HepG2 (cell line): ENCODE measurements around the gene MAGIX. TPM values are rescaled to one million over a fixed set of nuclear protein-coding genes. Genes with fewer than 3 reads are reported as not detected.
A peak's percentile ranks its signal among the peaks of the same experiment; 100 is the strongest.

Experiments
- ATF2 ChIP-seq: sonication (generic); formaldehyde crosslinking; IDR thresholded peaks from 2 replicates; pipeline ENCODE4 v1.4.0; 2020; ENCODE audit warnings: missing genetic modification reagents
- EHMT2 ChIP-seq: fragments of 200-600 bp; sonication (generic); IDR thresholded peaks from 2 replicates; pipeline ENCODE4 v1.7.0; 2017; ENCODE audit warnings: antibody characterized with exemption, low read depth, low read length, borderline replicate concordance
- FOXA3 ChIP-seq: IDR thresholded peaks from 2 replicates; pipeline ENCODE4 v1.6.1; 2016; ENCODE audit warnings: missing genetic modification reagents, missing compliant biosample characterization
- GABPB1 ChIP-seq: IDR thresholded peaks from 2 replicates; pipeline ENCODE4 v1.6.1; 2016; ENCODE audit warnings: mild to moderate bottlenecking, missing genetic modification reagents, moderate library complexity, missing compliant biosample characterization
- KAT8 ChIP-seq: IDR thresholded peaks from 2 replicates; pipeline ENCODE4 v1.6.1; 2016; ENCODE audit warnings: missing genetic modification reagents, missing compliant biosample characterization
- MYC ChIP-seq: sonication (generic); formaldehyde crosslinking; IDR thresholded peaks from 2 replicates; pipeline ENCODE4 v1.9.0; 2021; ENCODE audit warnings: missing genetic modification reagents, borderline replicate concordance
- NFYB ChIP-seq: sonication (generic); formaldehyde crosslinking; IDR thresholded peaks from 2 replicates; pipeline ENCODE4 v1.4.0; 2020; ENCODE audit warnings: missing genetic modification reagents
- TP53 ChIP-seq: sonication (generic); formaldehyde crosslinking; conservative IDR thresholded peaks from 2 replicates; pipeline ENCODE4 v1.4.0; 2020; ENCODE audit warnings: missing genetic modification reagents
- ZBTB4 ChIP-seq: sonication (generic); formaldehyde crosslinking; IDR thresholded peaks from 2 replicates; pipeline ENCODE4 v1.4.0; 2020; ENCODE audit warnings: missing genetic modification reagents, mild to moderate bottlenecking, borderline replicate concordance
- ZFX ChIP-seq: sonication (generic); formaldehyde crosslinking; IDR thresholded peaks from 2 replicates; pipeline ENCODE4 v1.4.0; 2020; ENCODE audit warnings: mild to moderate bottlenecking, low read depth, missing genetic modification reagents, moderate library complexity
- ZMYM4 ChIP-seq: sonication (generic); formaldehyde crosslinking; IDR thresholded peaks from 2 replicates; pipeline ENCODE4 v1.8.1; 2023; ENCODE audit warnings: mild to moderate bottlenecking, missing genetic modification reagents
- ZNF17 ChIP-seq: sonication (generic); formaldehyde crosslinking; IDR thresholded peaks from 2 replicates; pipeline ENCODE4 v1.5.0; 2020; ENCODE audit warnings: mild to moderate bottlenecking, missing genetic modification reagents
- ZNF292 ChIP-seq: sonication (generic); formaldehyde crosslinking; IDR thresholded peaks from 2 replicates; pipeline ENCODE4 v1.8.1; 2022; ENCODE audit warnings: mild to moderate bottlenecking, low read depth, missing genetic modification reagents, borderline replicate concordance
- ZNF343 ChIP-seq: sonication (generic); formaldehyde crosslinking; IDR thresholded peaks from 2 replicates; pipeline ENCODE4 v1.4.0; 2020; ENCODE audit warnings: mild to moderate bottlenecking, missing genetic modification reagents
- ZNF367 ChIP-seq: sonication (generic); formaldehyde crosslinking; IDR thresholded peaks from 2 replicates; pipeline ENCODE4 v1.4.0; 2020; ENCODE audit warnings: missing genetic modification reagents, borderline replicate concordance
- ZNF430 ChIP-seq: sonication (generic); formaldehyde crosslinking; IDR thresholded peaks from 2 replicates; pipeline ENCODE4 v1.9.0; 2021; ENCODE audit warnings: mild to moderate bottlenecking, missing genetic modification reagents
- ZNF564 ChIP-seq: sonication (generic); formaldehyde crosslinking; IDR thresholded peaks from 2 replicates; pipeline ENCODE4 v1.8.1; 2023; ENCODE audit warnings: mild to moderate bottlenecking, missing genetic modification reagents
- polyA plus RNA-seq, 8 experiments: library from polyadenylated mRNA; depleted of rRNA in 3 of 8; stranded (reverse) in 7 of 8; unstranded in 1 of 8; fragments of >200 nt; fragmentation: Illumina TruSeq in 4 of 8; extraction: Trizol in 4 of 8; gene quantifications; 2 replicates each; pipeline versions ENCODE4 v1.2.1 to v1.2.3, GENCODE V29; 2011 to 2016; ENCODE audit warnings: low read depth in 4 of 8, missing spikeins in 1 of 8, mixed read lengths in 1 of 8; ENCODE audit not compliant: insufficient read depth in 1 of 8
- total RNA-seq, 5 experiments: library from RNA; depleted of rRNA; stranded (reverse); fragments of >200 nt; fragmentation: Illumina TruSeq; extraction: Trizol; gene quantifications; 2 replicates each; pipeline ENCODE4 v1.2.3, GENCODE V29; 2016; ENCODE audit warnings: low read depth in 1 of 5
- TF ChIP-seq, protein P1 (sequence below): sonication (generic); formaldehyde crosslinking; IDR thresholded peaks from 2 replicates; pipeline ENCODE4 v1.8.1; 2022; ENCODE audit warnings: low read depth, mild to moderate bottlenecking, missing genetic modification reagents
- TF ChIP-seq, protein P2 (sequence below): IDR thresholded peaks from 2 replicates; pipeline ENCODE4 v1.6.1; 2018; ENCODE audit warnings: missing genetic modification reagents, mild to moderate bottlenecking, missing compliant biosample characterization
- TF ChIP-seq, protein P3 (sequence below): IDR thresholded peaks from 2 replicates; pipeline ENCODE4 v1.6.1; 2018; ENCODE audit warnings: missing genetic modification reagents

MAGIX gene
- total and polyA plus RNA-seq, 2 of the 13 experiments (the other 11 are each of a cell fraction or from before 2014, with no cell fraction given) = 0.63 to 1.2 TPM

DNA sequence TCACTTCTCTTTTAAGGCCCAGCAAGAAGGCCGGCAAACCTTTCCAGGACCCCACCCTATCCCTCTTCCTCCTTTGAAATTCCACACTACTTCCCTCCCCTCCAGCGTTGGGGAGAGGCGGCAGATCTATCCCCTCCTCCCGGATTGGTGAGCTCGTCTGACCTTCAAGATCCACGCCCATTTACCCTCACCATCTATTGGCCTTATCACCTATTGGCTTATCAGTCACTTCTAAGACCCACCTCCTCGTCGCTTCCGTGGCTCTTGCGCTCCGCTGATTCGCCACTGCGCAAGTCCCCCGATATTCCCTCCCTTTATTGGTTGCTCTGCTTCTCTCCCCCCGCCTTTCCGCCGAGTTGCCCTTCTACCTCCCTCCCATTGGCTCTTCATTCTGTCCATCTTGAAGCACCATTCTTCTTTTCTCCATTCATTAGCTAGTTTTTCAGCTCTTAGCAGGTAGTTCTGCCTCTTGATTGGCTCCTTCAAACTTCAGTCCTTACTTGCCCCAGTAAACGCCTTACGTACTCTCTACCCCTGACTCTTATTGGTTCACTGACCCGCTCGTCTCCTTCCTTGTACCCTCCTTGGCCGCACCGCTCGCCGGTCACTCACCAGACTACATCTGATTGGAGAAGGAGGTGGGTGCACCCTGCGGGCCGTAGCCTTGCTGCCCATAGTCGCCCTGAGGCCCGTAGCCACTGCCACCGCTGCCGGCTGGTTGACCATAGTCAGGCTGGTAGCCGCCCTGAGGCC lies 28.4 kb downstream of the MAGIX start (continued):
- no peak for TF ChIP-seq ZNF343 (CRISPR knock-in tag)
- TF ChIP-seq GABPB1 = peak; percentile 73
- TF ChIP-seq NFYB (CRISPR knock-in tag) = peak; percentile 95
- 0 out of 2 replicates have a peak, but pooled peaks have one; percentile 17 for TF ChIP-seq ATF2 (CRISPR knock-in tag)
- TF ChIP-seq ZNF430 (CRISPR knock-in tag) = no peak
- no peak for TF ChIP-seq ZNF292
- peak; percentile 90; the same call in 1 of the 2 replicates for TF ChIP-seq ZFX (CRISPR knock-in tag)
- peak; percentile 22; the same call in 1 of the 2 replicates for TF ChIP-seq MYC (CRISPR knock-in tag)
- no peak for TF ChIP-seq ZBTB4 (CRISPR knock-in tag)
- no peak for TF ChIP-seq TP53 (CRISPR knock-in tag)
- no peak; the same call in 1 of the 2 replicates for TF ChIP-seq EHMT2
- peak; percentile 52 for TF ChIP-seq KAT8 (CRISPR knock-in tag)
- TF ChIP-seq, protein P1, sequence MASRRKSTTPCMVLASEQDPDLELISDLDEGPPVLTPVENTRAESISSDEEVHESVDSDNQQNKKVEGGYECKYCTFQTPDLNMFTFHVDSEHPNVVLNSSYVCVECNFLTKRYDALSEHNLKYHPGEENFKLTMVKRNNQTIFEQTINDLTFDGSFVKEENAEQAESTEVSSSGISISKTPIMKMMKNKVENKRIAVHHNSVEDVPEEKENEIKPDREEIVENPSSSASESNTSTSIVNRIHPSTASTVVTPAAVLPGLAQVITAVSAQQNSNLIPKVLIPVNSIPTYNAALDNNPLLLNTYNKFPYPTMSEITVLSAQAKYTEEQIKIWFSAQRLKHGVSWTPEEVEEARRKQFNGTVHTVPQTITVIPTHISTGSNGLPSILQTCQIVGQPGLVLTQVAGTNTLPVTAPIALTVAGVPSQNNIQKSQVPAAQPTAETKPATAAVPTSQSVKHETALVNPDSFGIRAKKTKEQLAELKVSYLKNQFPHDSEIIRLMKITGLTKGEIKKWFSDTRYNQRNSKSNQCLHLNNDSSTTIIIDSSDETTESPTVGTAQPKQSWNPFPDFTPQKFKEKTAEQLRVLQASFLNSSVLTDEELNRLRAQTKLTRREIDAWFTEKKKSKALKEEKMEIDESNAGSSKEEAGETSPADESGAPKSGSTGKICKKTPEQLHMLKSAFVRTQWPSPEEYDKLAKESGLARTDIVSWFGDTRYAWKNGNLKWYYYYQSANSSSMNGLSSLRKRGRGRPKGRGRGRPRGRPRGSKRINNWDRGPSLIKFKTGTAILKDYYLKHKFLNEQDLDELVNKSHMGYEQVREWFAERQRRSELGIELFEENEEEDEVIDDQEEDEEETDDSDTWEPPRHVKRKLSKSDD (CRISPR knock-in tag) = no peak
- TF ChIP-seq ZNF367 (CRISPR knock-in tag) = no peak
- TF ChIP-seq ZNF564 (CRISPR knock-in tag) = no peak
- no peak for TF ChIP-seq ZNF17 (CRISPR knock-in tag)
- TF ChIP-seq ZMYM4 = peak; percentile 65
- 0 out of 2 replicates have a peak, but pooled peaks have one; percentile 5 for TF ChIP-seq FOXA3 (CRISPR knock-in tag)
- TF ChIP-seq, protein P2, sequence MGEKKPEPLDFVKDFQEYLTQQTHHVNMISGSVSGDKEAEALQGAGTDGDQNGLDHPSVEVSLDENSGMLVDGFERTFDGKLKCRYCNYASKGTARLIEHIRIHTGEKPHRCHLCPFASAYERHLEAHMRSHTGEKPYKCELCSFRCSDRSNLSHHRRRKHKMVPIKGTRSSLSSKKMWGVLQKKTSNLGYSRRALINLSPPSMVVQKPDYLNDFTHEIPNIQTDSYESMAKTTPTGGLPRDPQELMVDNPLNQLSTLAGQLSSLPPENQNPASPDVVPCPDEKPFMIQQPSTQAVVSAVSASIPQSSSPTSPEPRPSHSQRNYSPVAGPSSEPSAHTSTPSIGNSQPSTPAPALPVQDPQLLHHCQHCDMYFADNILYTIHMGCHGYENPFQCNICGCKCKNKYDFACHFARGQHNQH = 0 out of 2 replicates have a peak, but pooled peaks have one; percentile 39
- TF ChIP-seq, protein P3, sequence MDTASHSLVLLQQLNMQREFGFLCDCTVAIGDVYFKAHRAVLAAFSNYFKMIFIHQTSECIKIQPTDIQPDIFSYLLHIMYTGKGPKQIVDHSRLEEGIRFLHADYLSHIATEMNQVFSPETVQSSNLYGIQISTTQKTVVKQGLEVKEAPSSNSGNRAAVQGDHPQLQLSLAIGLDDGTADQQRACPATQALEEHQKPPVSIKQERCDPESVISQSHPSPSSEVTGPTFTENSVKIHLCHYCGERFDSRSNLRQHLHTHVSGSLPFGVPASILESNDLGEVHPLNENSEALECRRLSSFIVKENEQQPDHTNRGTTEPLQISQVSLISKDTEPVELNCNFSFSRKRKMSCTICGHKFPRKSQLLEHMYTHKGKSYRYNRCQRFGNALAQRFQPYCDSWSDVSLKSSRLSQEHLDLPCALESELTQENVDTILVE (CRISPR knock-in tag) = no peak
